HepG2 (cell line): ENCODE measurements around the gene SMIM24. TPM values are rescaled to one million over a fixed set of nuclear protein-coding genes. Genes with fewer than 3 reads are reported as not detected.

ENCODE experiments used
- AGO1 ChIP-seq: fragments of 200-400 bp; formaldehyde crosslinking; IDR thresholded peaks from 2 replicates; pipeline ENCODE4 v1.6.1; 2017; ENCODE audit warnings: mild to moderate bottlenecking, low read depth, low read length, moderate library complexity; ENCODE audit not compliant: poor library complexity, severe bottlenecking
- CC2D1A ChIP-seq: sonication (generic); formaldehyde crosslinking; IDR thresholded peaks from 2 replicates; pipeline ENCODE4 v1.8.1; 2023; ENCODE audit warnings: mild to moderate bottlenecking, missing genetic modification reagents
- CEBPB ChIP-seq: IDR thresholded peaks from 2 replicates; pipeline ENCODE4 v1.6.1; 2011; ENCODE audit warnings: low read depth, low read length, improper control_type of control experiment, borderline replicate concordance
- CSRNP2 ChIP-seq: sonication (generic); formaldehyde crosslinking; conservative IDR thresholded peaks from 2 replicates; pipeline ENCODE4 v1.8.0; 2022; ENCODE audit warnings: low read depth, missing genetic modification reagents
- EP300 ChIP-seq, 3 experiments: sonication (generic) in 1 of 3; formaldehyde crosslinking in 1 of 3; IDR thresholded peaks; 2 replicates each; pipeline versions ENCODE4 v1.5.1 to v1.6.1; 2011 to 2020; ENCODE audit warnings: low read depth in 2 of 3, low read length in 2 of 3, borderline replicate concordance in 1 of 3, improper control_type of control experiment in 1 of 3, mild to moderate bottlenecking in 1 of 3, missing genetic modification reagents in 1 of 3, moderate library complexity in 1 of 3
- ETV6 ChIP-seq: sonication (generic); formaldehyde crosslinking; conservative IDR thresholded peaks from 2 replicates; pipeline ENCODE4 v1.4.0; 2020; ENCODE audit warnings: missing genetic modification reagents
- FOXP1 ChIP-seq, 2 experiments: fragments of 450-650 bp in 1 of 2; IDR thresholded peaks; 2 replicates each; pipeline ENCODE4 v1.6.1; 2017 to 2018; ENCODE audit warnings: antibody characterized with exemption in 1 of 2
- HCFC1 ChIP-seq: fragments of 150-350 bp; IDR thresholded peaks from 2 replicates; pipeline ENCODE4 v1.6.1; 2014; ENCODE audit warnings: low read depth, low read length
- HMGXB4 ChIP-seq, 2 experiments: sonication (generic) in 1 of 2; formaldehyde crosslinking in 1 of 2; IDR thresholded peaks; 2 replicates each; pipeline versions ENCODE4 v1.4.0 to v1.6.1; 2018 to 2020; ENCODE audit warnings: missing genetic modification reagents in 2 of 2, borderline replicate concordance in 1 of 2, low read depth in 1 of 2, mild to moderate bottlenecking in 1 of 2, missing biosample characterization in 1 of 2
- KAT2B ChIP-seq: fragments of 150-350 bp; IDR thresholded peaks from 2 replicates; pipeline ENCODE4 v1.6.1; 2014; ENCODE audit warnings: low read depth, low read length, borderline replicate concordance
- KAT7 ChIP-seq: IDR thresholded peaks from 2 replicates; pipeline ENCODE4 v1.6.1; 2018; ENCODE audit warnings: borderline replicate concordance, missing compliant biosample characterization
- NFKBIZ ChIP-seq: IDR thresholded peaks from 2 replicates; pipeline ENCODE4 v1.6.1; 2018; ENCODE audit warnings: missing genetic modification reagents, missing compliant biosample characterization
- REXO4 ChIP-seq: sonication (generic); formaldehyde crosslinking; IDR thresholded peaks from 2 replicates; pipeline ENCODE4 v1.8.0; 2022; ENCODE audit warnings: missing genetic modification reagents, mild to moderate bottlenecking, borderline replicate concordance
- SIX1 ChIP-seq: sonication (generic); formaldehyde crosslinking; IDR thresholded peaks from 2 replicates; pipeline ENCODE4 v1.4.0; 2020; ENCODE audit warnings: missing genetic modification reagents, borderline replicate concordance
- SPEN ChIP-seq: sonication (generic); formaldehyde crosslinking; IDR thresholded peaks from 2 replicates; pipeline ENCODE4 v1.5.1; 2020; ENCODE audit warnings: low read depth, mild to moderate bottlenecking, missing genetic modification reagents
- ZBTB25 ChIP-seq: IDR thresholded peaks from 2 replicates; pipeline ENCODE4 v1.6.1; 2018; ENCODE audit warnings: missing genetic modification reagents
- ZBTB44 ChIP-seq: sonication (generic); formaldehyde crosslinking; IDR thresholded peaks from 2 replicates; pipeline ENCODE4 v1.4.0; 2020; ENCODE audit warnings: missing genetic modification reagents
- ZFYVE20 ChIP-seq: sonication (generic); formaldehyde crosslinking; IDR thresholded peaks from 2 replicates; pipeline ENCODE4 v1.8.0; 2023; ENCODE audit warnings: low read depth, mild to moderate bottlenecking, moderate library complexity, missing genetic modification reagents, borderline replicate concordance
- ZKSCAN1 ChIP-seq: fragments of 150-350 bp; IDR thresholded peaks from 2 replicates; pipeline ENCODE4 v1.6.1; 2014; ENCODE audit warnings: low read length
- ZNF350 ChIP-seq: sonication (generic); formaldehyde crosslinking; IDR thresholded peaks from 2 replicates; pipeline ENCODE4 v1.4.0; 2020; ENCODE audit warnings: mild to moderate bottlenecking, low read depth, missing genetic modification reagents, borderline replicate concordance
- polyA plus RNA-seq, 8 experiments: library from polyadenylated mRNA; depleted of rRNA in 3 of 8; stranded (reverse) in 7 of 8; unstranded in 1 of 8; fragments of >200 nt; fragmentation: Illumina TruSeq in 4 of 8; extraction: Trizol in 4 of 8; gene quantifications; 2 replicates each; pipeline versions ENCODE4 v1.2.1 to v1.2.3, GENCODE V29; 2011 to 2016; ENCODE audit warnings: low read depth in 4 of 8, missing spikeins in 1 of 8, mixed read lengths in 1 of 8; ENCODE audit not compliant: insufficient read depth in 1 of 8
- total RNA-seq, 5 experiments: library from RNA; depleted of rRNA; stranded (reverse); fragments of >200 nt; fragmentation: Illumina TruSeq; extraction: Trizol; gene quantifications; 2 replicates each; pipeline ENCODE4 v1.2.3, GENCODE V29; 2016; ENCODE audit warnings: low read depth in 1 of 5

Gene SMIM24
- total and polyA plus RNA-seq, 2 of the 13 experiments (the other 11 are each of a cell fraction or from before 2014, with no cell fraction given), result 11.2 to 70.6 TPM

- TF ChIP-seq KAT7 (CRISPR knock-in tag) (0 out of 2 replicates have a peak, but pooled peaks have one; percentile 3), CC2D1A (CRISPR knock-in tag) (no peak), NFKBIZ (CRISPR knock-in tag) (no peak), ZNF350 (peak; percentile 66; the same call in 1 of the 2 replicates), CEBPB (no peak), FOXP1 (IDR thresholded peaks at IDR 0.05) (no peak), FOXP1 (CRISPR knock-in tag; IDR thresholded peaks at IDR 0.05) (no peak), SIX1 (no peak), ZBTB44 (CRISPR knock-in tag) (no peak), SPEN (CRISPR knock-in tag) (peak; percentile 91), EP300 (IDR thresholded peaks at IDR 0.05; ENCODE audit: low read depth in 2 of 2, low read length in 2 of 2) (no peak), EP300 (CRISPR knock-in tag; IDR thresholded peaks at IDR 0.05; ENCODE audit: borderline replicate concordance) (no peak), ZBTB25 (peak; percentile 33; the same call in 1 of the 2 replicates), KAT2B (no peak), ETV6 (CRISPR knock-in tag) (0 out of 2 replicates have a peak, but pooled peaks have one; percentile 39), ZFYVE20 (CRISPR knock-in tag) (no peak), CSRNP2 (CRISPR knock-in tag) (no peak), ZKSCAN1 (no peak), HCFC1 (peak; percentile 96), AGO1 (no peak), REXO4 (no peak), HMGXB4 (CRISPR knock-in tag; IDR thresholded peaks at IDR 0.05; ENCODE audit: borderline replicate concordance in 1 of 2, low read depth in 1 of 2) (peak in 1 of 2 experiments; percentile 37; a peak in 2 of 4 replicates)
Observed at GRCh38 chr19:3434630-3435553, 45.4 kb downstream of the SMIM24 start (continued).
